IgD-negative memory B cell (primary cell): ENCODE data around the gene FUT7. TPM values are rescaled to one million over a fixed set of nuclear protein-coding genes. Genes with fewer than 3 reads are reported as not detected.

ENCODE experiments used
- H3K27ac Mint-ChIP-seq, 3 donors: one replicate each; pipeline ENCODE4 v1.8.0; 2020 to 2022; ENCODE audit warnings: mild to moderate bottlenecking in 3 of 3, mixed read lengths in 3 of 3, moderate library complexity in 1 of 3
- H3K27me3 Mint-ChIP-seq: one replicate; pipeline ENCODE4 v1.8.0; 2021; ENCODE audit warnings: mixed read lengths
- H3K36me3 Mint-ChIP-seq: one replicate; pipeline ENCODE4 v1.8.0; 2020; ENCODE audit warnings: mild to moderate bottlenecking, mixed read lengths
- H3K4me1 Mint-ChIP-seq, 3 donors: one replicate each; pipeline ENCODE4 v1.8.0; 2020 to 2022; ENCODE audit warnings: mixed read lengths in 3 of 3, mild to moderate bottlenecking in 1 of 3
- H3K4me3 Mint-ChIP-seq, 4 donors: one replicate each; pipeline ENCODE4 v1.8.0; 2020 to 2022; ENCODE audit warnings: mild to moderate bottlenecking in 4 of 4, mixed read lengths in 4 of 4, moderate library complexity in 3 of 4
- H3K9me3 Mint-ChIP-seq, 3 donors: one replicate each; pipeline ENCODE4 v1.8.0; 2020 to 2021; ENCODE audit warnings: mixed read lengths in 3 of 3, mild to moderate bottlenecking in 1 of 3
- polyA plus RNA-seq: library from polyadenylated mRNA; unstranded; fragments of 300-500 nt; fragmentation: Illumina TruSeq; gene quantifications from one replicate; pipeline ENCODE4 v1.2.3, GENCODE V29; 2021

Gene FUT7
- polyA plus RNA-seq, 1 donor from 2014 or later = 26.6 TPM

DNA sequence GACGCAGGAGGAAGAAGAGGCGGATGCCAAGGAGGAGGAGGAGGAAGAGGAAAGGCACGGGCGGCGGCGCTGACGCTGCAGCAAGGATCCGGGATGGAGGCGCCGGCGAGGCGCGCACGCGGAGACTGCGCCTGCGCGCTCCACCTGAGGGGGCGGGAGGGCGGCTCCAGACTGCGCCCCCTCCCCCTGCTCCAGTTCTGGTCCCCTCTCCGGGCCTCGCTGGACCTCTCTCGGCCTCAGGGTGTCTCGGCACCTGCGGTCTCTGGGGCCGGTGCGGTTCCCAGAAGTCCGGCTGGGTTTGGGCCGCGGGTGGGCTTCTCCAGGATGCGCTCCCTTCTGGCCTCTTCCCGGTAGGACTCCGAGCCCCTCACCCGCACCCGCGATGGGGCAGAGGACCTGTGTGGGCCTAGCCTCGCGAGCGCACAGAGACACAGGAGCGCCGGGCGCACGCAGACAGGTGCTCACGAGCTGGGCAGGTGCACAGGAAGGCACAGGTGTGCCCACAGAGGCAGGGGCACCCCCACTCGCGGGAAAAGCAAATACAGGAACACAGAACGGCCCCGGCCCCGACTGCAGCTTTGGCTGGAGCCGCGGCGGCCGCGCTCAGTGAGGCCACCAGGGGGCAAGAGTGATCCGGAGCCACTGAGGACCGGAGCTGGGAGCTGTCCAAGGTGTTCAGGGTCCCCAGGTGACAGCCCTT, 14.3 kb upstream of the FUT7 start, which contains the start of gene NPDC1:
Gene NPDC1, minus strand, starts transcription at position 90 of the 700 bp plus-strand sequence. CDS start 188 bp downstream, outside the sequence.
- no peaks in the 10 kb centered on the region for H3K9me3 Mint-ChIP-seq
- H3K4me3 Mint-ChIP-seq = peak within 1 kb of the TSS; percentile 47 to 75 (median 60)
- H3K4me1 Mint-ChIP-seq = peaks cover 4 to 8% (median 7%) of the 10 kb centered on the region in 3 donors
- H3K27me3 Mint-ChIP-seq = peaks cover 31% of the 10 kb centered on the region
- no peaks in the 10 kb centered on the region for H3K36me3 Mint-ChIP-seq
- peak within 1 kb of the TSS in 2 of 3 donors; percentile 83 to 86 for H3K27ac Mint-ChIP-seq

DNA sequence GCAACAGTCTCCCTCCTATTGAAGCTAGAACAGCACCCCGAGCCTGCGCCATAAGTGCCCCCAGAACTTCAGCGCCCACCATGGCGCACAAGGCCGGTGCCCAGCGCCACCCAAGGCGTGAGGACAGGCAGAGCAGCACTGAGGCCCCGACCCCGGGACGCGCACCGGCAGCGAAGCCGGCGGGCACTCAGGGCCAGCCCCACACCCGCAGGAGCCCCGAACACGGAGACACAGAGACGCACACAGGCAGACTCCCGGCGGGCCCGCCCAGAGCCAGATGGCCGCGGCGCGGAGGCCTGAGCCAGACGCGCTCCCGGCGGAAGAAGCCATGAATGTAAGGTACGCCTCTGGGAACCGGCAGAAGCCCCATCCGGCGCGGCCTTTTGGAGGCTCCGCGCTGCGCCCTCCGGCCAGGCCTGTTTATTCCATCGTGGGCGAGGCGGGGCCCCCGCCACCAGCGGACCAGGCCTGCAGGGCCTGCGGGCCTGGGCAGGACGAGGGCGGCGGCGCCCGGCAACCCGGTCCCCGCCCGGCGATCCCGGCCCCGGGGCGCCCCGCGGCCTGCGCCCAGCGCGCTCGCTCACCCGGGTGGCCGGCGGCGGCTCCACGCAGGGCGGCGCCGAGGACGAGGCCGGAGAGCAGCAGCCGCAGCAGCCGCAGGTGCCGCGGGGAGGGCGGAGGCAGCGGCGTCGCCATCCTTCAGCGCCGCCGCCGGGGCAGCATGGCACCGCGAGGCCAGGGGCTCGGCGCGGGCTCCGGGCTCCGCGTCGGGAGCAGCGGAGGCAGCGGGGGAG, 13.6 kb upstream of the FUT7 start:
- peak overlapping the region in 3 of 4 donors; percentile 47 to 75 (median 50) for H3K4me3 Mint-ChIP-seq
- no peaks in the 10 kb centered on the region for H3K36me3 Mint-ChIP-seq
- H3K4me1 Mint-ChIP-seq = peaks cover 4 to 8% (median 7%) of the 10 kb centered on the region in 3 donors
- peak overlapping the region in 1 of 3 donors; percentile 29 for H3K27ac Mint-ChIP-seq
- no peaks in the 10 kb centered on the region for H3K9me3 Mint-ChIP-seq
- peaks cover 31% of the 10 kb centered on the region for H3K27me3 Mint-ChIP-seq

DNA sequence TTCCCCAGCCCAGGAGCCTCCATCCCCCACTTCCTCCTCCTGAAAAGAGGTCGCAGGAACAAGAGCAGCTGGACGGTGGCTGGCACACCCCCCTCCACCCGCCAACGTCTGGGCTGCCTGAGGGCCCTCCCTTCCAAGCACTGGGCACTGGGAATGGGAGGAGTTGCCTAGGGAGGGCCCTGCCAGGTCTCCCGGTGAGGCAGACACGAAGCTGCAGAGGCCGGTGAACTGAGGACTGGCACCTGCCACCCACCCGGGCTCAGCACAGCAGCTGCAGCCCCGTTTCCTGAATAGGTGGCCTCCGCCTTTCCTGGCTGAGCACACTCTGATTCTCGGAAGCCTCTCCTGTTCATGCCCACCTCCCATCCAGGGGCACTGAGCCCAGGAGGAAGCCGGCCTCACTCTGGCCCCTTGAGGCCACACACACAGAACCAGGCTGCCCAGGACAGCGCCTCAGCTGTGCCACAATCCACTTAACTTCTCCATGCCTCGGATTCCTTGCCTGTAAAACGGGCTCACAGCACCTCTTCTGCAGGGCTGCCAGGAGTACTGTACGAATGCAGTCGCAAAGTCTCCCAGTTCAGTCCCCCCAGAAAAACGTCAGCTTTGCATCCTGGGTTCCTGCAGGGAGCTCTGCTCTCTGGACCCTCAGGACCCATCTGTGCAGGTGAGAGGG, 12.8 kb upstream of the FUT7 start:
- Mint-ChIP-seq H3K9me3 (no peaks in the 10 kb centered on the region), H3K27ac (peak overlapping the region in 2 of 3 donors; percentile 29 to 47), H3K36me3 (no peaks in the 10 kb centered on the region), H3K27me3 (peaks cover 28% of the 10 kb centered on the region), H3K4me1 (peaks cover 4 to 8% (median 7%) of the 10 kb centered on the region in 3 donors), H3K4me3 (peak overlapping the region in 3 of 4 donors; percentile 50 to 75 (median 63))

DNA sequence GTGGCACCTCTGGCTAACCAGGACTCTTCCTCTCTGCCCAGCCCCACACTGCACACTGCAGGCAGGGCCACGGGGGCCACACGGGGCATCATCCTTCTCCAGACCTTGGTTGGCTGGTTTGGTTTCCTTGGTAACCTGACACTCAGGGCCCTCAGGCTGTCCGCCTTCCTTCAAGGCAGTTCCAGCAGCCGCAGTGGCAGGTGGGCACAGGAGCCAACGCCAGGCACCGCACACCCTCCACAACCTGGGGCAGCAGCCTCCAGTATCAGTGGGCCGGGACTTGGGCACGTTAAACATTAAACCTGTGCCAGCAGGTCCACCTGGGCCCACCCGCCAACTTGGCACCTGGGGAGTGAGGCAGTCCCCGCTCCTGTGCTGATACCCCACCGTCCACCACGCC, 12.1 kb upstream of the FUT7 start:
- Mint-ChIP-seq H3K36me3 (no peaks in the 10 kb centered on the region), H3K4me1 (peaks cover 4 to 8% (median 7%) of the 10 kb centered on the region in 3 donors), H3K27ac (no peak overlapping the region), H3K9me3 (no peaks in the 10 kb centered on the region), H3K4me3 (no peak overlapping the region), H3K27me3 (peaks cover 24% of the 10 kb centered on the region)

DNA sequence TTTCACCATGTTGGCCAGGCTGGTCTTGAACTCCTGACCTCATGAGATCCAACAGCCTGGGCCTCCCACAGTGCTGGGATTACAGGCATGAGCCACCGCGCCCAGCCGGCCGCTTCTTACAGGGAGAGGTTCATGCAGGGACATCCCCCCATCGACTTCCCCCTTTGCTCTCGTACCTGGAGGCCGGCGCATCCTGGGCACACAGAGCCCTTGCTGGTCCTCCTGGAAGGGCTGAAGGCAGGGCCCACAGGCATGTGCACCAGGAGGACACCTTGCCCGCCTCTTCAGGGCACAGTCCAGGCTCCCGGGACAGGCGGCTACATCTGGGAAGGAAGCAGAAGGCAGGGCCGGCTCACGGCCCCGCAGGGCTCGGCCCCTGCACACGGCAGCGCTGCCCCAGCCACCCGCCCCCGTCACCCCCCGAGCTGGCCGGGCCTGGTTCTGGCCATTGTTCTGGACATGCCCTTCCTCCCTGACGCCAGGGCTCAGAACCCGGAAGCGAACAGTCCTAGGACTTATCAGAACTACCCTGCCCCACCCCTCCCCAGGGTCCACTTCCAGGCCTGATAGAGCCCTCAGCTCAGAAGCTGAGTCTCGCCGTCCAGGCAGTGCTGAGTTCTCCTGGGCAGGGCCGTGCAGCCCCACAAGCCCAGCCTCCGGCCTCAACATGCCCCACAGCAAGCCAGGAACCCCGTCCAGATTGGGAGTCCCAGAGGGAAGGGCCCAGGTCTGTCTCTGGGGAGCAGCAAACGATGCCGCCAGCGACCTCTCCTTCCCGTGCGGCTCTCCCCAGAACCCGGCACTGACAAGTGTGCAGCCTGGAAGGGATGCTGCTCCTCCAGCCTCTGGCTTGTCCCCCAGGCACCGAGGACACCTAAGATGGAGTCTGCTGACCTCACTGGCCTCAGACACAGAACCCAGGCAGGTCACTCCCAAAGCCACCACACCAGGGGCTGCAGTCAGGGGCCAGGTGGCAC, 11.2 kb upstream of the FUT7 start:
- peaks cover 4 to 8% (median 7%) of the 10 kb centered on the region in 3 donors for H3K4me1 Mint-ChIP-seq
- H3K27ac Mint-ChIP-seq = no peak overlapping the region
- H3K27me3 Mint-ChIP-seq = peaks cover 24% of the 10 kb centered on the region
- no peak overlapping the region for H3K4me3 Mint-ChIP-seq
- no peaks in the 10 kb centered on the region for H3K36me3 Mint-ChIP-seq
- H3K9me3 Mint-ChIP-seq = no peaks in the 10 kb centered on the region

DNA sequence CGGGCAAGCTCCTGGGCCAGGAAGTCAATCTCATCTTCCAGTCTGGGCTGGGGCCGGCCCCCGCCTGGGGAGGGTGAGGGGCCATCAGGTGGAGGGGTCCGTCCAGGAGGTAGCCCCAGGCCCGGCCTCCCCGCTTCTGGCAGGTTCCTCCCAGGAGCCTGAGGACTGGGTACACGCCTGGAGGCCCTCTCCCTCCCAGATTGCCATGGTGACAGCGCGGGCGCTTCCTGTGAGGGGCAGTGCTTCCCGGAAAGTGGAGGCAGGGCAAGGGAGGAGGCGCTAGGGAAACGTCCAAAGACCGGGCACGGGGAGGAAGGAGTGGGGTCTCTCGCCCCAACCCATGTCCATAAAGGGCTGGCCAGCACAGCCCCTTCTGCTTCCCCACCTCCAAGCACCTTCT, 9.2 kb upstream of the FUT7 start:
- no peak overlapping the region for H3K27ac Mint-ChIP-seq
- no peaks in the 10 kb centered on the region for H3K36me3 Mint-ChIP-seq
- H3K27me3 Mint-ChIP-seq = peaks cover 17% of the 10 kb centered on the region
- no peak overlapping the region for H3K4me3 Mint-ChIP-seq
- peaks cover 0 to 4% (median 4%) of the 10 kb centered on the region in 3 donors for H3K4me1 Mint-ChIP-seq
- no peaks in the 10 kb centered on the region for H3K9me3 Mint-ChIP-seq

DNA sequence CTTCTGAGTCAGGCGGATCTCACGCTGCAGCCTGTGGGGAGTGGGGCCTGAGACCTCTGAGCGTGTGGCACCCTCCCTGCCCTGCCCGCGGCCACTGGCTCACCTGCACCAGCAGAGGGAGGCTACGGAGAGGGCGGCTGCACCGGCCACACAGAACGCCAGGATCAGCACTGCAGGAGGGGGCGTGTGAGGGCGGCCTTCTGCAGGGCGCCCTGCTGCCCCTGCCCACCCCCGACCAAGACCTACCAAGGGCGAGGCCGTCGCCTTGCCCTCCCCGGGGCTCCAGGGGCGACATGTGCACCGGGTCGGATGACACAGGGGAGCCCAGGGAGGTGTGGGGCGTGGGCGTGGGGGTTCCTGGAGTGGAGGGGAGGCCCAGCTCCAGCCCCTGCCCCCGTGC, 8.7 kb upstream of the FUT7 start:
- Mint-ChIP-seq H3K27me3 (peaks cover 17% of the 10 kb centered on the region), H3K27ac (no peak overlapping the region), H3K36me3 (no peaks in the 10 kb centered on the region), H3K4me1 (peaks cover 0 to 4% (median 4%) of the 10 kb centered on the region in 3 donors), H3K4me3 (no peak overlapping the region), H3K9me3 (no peaks in the 10 kb centered on the region)

DNA sequence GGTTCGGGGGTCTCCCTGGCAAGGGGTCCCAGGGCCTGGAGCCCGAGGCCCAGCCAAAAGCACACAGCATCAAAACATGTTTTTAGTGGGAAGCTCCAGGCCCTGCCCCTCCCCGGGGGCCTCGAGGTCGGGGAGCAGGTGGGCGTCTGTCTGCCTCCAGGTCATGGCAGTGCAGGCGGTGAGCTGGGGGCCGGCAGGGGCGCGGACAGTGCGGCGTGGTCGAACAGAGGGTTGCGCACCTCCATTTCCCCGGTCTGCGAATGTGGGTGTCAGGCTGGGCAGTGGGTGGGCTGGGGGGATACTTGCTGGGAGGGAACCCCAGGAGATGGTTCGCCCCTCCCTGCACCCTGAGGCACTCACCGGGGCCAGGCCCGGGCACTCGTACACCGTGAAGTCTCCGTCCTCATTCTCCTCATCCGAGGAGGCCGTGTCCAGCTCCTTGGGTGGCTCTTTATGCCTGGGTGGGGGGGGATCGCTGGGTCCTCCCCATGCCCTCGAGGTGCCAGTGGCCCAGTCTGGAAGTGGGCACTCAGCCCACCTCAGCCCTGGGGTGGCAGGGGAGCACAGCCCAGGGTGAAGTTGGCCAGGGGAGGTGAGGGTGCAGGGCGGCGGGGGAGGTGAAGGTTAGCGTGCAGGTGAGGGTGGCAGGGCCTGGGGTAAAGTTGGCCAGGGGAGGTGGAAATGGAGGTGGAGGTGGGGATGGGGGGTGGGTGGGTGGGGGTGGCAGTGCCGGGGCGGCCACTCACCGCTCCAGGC, 7.9 kb upstream of the FUT7 start:
- no peaks in the 10 kb centered on the region for H3K36me3 Mint-ChIP-seq
- H3K4me1 Mint-ChIP-seq = peaks cover 3 to 6% (median 5%) of the 10 kb centered on the region in 3 donors
- peaks cover 12% of the 10 kb centered on the region for H3K27me3 Mint-ChIP-seq
- no peaks in the 10 kb centered on the region for H3K9me3 Mint-ChIP-seq
- H3K4me3 Mint-ChIP-seq = no peak overlapping the region
- H3K27ac Mint-ChIP-seq = no peak overlapping the region

DNA sequence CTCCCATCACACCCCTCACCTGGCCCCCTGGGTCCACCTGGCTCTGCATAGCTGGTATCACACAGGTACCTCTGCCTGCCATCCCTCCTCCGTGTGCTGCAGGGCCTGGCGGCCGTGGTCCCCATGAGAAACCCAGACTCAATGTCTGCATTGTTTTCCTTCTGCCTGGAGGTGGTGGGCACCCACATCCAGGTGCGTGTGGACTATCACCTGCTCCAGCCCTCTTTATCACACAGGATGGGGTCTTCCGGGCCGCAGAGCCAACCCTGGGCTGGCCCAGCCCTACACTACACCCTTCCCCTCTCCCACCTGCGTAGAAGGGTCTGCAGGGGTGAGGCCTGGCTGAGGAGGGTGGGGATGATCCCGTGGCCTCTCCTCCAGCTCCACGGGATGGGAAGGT, 7.0 kb upstream of the FUT7 start:
- H3K27me3 Mint-ChIP-seq = peaks cover 6% of the 10 kb centered on the region
- H3K4me3 Mint-ChIP-seq = no peak overlapping the region
- H3K9me3 Mint-ChIP-seq = no peaks in the 10 kb centered on the region
- H3K36me3 Mint-ChIP-seq = no peaks in the 10 kb centered on the region
- H3K27ac Mint-ChIP-seq = no peak overlapping the region
- H3K4me1 Mint-ChIP-seq = peaks cover 6 to 9% (median 9%) of the 10 kb centered on the region in 3 donors

DNA sequence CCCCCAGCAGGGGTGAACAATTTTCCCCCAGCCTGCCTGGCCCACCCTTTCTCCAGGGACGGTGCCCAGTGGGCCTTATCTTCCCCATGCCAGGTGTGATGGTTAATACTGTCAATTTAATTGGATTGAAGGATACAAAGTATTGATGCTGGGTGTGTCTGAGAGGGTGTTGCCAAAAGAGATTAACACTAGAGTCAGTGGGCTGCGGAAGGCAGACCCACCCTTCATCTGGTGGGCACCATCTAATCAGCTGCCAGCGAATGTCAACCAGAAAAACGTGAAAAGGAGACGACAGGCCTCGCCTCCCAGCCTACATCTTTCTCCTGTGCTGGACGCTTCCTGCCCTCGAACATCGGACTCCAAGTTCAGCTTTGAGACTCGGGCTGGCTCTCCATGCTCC, 5.6 kb upstream of the FUT7 start:
- H3K9me3 Mint-ChIP-seq = no peaks in the 10 kb centered on the region
- no peak overlapping the region for H3K27ac Mint-ChIP-seq
- no peaks in the 10 kb centered on the region for H3K36me3 Mint-ChIP-seq
- H3K27me3 Mint-ChIP-seq = no peaks in the 10 kb centered on the region
- H3K4me1 Mint-ChIP-seq = peaks cover 12 to 17% (median 14%) of the 10 kb centered on the region in 3 donors
- no peak overlapping the region for H3K4me3 Mint-ChIP-seq

DNA sequence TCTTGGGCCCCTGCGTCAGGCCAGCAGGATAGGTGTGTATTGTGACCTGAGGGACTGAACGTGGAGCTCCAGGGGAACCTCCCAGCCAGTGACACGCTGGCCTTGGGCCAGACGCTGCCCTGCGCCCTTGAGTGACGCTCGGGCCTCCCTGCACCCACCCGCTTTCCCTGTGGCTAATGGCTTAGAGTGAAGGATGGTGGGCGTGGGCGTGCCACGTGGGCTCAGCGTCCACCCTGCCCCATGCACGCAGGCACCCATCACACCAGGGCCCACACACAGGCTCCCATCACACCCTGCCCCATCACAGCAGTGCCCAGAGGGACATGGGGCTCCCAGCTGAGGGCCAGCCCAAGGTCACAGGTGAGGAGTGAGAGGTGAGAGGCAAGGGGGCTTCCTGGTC, 5.1 kb upstream of the FUT7 start:
- Mint-ChIP-seq H3K36me3 (no peaks in the 10 kb centered on the region), H3K27ac (no peak overlapping the region), H3K9me3 (no peaks in the 10 kb centered on the region), H3K27me3 (no peaks in the 10 kb centered on the region), H3K4me3 (no peak overlapping the region), H3K4me1 (peaks cover 14 to 19% (median 14%) of the 10 kb centered on the region in 3 donors)

DNA sequence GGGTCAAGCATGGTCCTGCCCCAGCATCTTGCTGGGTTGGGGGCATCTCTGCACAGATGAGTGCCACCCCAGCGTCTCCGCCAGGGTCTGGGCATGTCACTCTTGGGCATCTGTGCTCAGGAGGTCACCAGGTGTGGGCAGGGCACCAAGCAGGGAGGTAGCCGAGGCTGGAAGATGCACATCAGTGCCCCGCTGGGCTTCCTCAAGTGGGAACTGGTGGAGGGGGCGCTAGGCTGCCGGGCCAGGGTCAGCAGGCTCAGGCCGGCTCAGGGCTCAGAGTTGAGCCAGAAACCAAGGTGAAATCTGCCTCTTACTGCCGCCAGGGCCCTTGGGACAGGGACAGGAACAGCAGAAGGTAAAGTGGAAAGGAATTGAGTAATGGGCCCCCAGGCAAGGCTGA, 4.0 kb upstream of the FUT7 start:
- H3K4me1 Mint-ChIP-seq = peaks cover 14 to 22% (median 14%) of the 10 kb centered on the region in 3 donors
- H3K4me3 Mint-ChIP-seq = no peak overlapping the region
- no peaks in the 10 kb centered on the region for H3K36me3 Mint-ChIP-seq
- no peaks in the 10 kb centered on the region for H3K27me3 Mint-ChIP-seq
- no peak overlapping the region for H3K27ac Mint-ChIP-seq
- H3K9me3 Mint-ChIP-seq = no peaks in the 10 kb centered on the region

DNA sequence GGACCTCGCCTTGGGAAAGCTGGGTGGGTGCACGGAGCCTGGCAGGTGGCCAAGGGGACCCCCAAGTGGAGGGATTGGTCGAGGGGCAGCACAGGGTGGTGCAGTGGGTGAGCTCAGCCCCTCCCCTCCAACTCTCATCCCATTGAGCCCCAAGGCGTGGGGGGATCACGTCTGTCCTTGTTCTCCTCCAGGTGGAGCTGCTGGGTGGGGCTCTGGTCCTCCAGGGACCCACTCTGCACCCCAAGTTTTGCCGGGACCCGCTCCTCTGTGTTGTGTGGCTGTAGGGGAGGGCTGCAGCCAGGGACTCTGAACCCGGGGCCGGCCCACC, 3.6 kb upstream of the FUT7 start:
- H3K9me3 Mint-ChIP-seq = no peaks in the 10 kb centered on the region
- H3K4me3 Mint-ChIP-seq = peak overlapping the region in 3 of 4 donors; percentile 66 to 90 (median 89)
- peak overlapping the region in 2 of 3 donors; percentile 49 to 62 for H3K27ac Mint-ChIP-seq

More for the DNA sequence above, 3.6 kb upstream of the FUT7 start:
- H3K27me3 Mint-ChIP-seq = no peaks in the 10 kb centered on the region
- peaks cover 18 to 26% (median 19%) of the 10 kb centered on the region in 3 donors for H3K4me1 Mint-ChIP-seq
- no peaks in the 10 kb centered on the region for H3K36me3 Mint-ChIP-seq
